GM23248 (cell line): ENCODE measurements around the gene RBBP8NL.

Source experiments
- EZH2 ChIP-seq: fragments of 200-600 bp; sonication (generic); IDR thresholded peaks from 2 replicates; pipeline ENCODE4 v1.6.1; 2018; ENCODE audit warnings: antibody characterized with exemption, mild to moderate bottlenecking; ENCODE audit not compliant: insufficient read depth, poor library complexity, severe bottlenecking
- EZH2phosphoT487 ChIP-seq: fragments of 200-600 bp; sonication (generic); IDR thresholded peaks from 2 replicates; pipeline ENCODE4 v1.6.1; 2018; ENCODE audit warnings: antibody characterized with exemption, moderate library complexity, mild to moderate bottlenecking, low read depth; ENCODE audit not compliant: insufficient read depth

- TF ChIP-seq EZH2: no peak
- no peak for TF ChIP-seq EZH2phosphoT487
Observed at GRCh38 chr20:62404112-62404665, 23.1 kb downstream of the RBBP8NL start.
